K562 (cell line): ENCODE results near the gene PTPRM.

Experiments used
- CHD2 ChIP-seq: IDR thresholded peaks from 2 replicates; pipeline ENCODE4 v1.6.1; 2011; ENCODE audit warnings: low read depth, low read length
- CTCF ChIP-seq, 3 experiments: IDR thresholded peaks in 2 of 3; conservative IDR thresholded peaks in 1 of 3; 2 replicates each; pipeline ENCODE4 v1.5.1; 2011 to 2012; ENCODE audit warnings: low read length in 3 of 3, mild to moderate bottlenecking in 3 of 3, control low read depth in 2 of 3, improper control_type of control experiment in 1 of 3, inconsistent platforms in 1 of 3, low read depth in 1 of 3, mixed read lengths in 1 of 3, moderate library complexity in 1 of 3; ENCODE audit not compliant: insufficient read depth in 2 of 3
- DACH1 ChIP-seq: fragments of 450-650 bp; IDR thresholded peaks from 2 replicates; pipeline ENCODE4 v1.6.1; 2018; ENCODE audit not compliant: partially characterized antibody
- EGR1 ChIP-seq: fragments of 450-650 bp; conservative IDR thresholded peaks from 2 replicates; pipeline ENCODE4 v1.6.1; 2017; ENCODE audit warnings: mild to moderate bottlenecking
- ESRRA ChIP-seq: fragments of 450-650 bp; IDR thresholded peaks from 2 replicates; pipeline ENCODE4 v1.6.1; 2014; ENCODE audit warnings: low read depth, mild to moderate bottlenecking, moderate library complexity, borderline replicate concordance
- ETV1 ChIP-seq: fragments of 450-650 bp; conservative IDR thresholded peaks from 2 replicates; pipeline ENCODE4 v1.6.1; 2016; ENCODE audit warnings: missing genetic modification characterization, control low read depth, low read depth, missing compliant biosample characterization
- EZH2 ChIP-seq: IDR thresholded peaks from 2 replicates; pipeline ENCODE4 v1.6.1; 2012; ENCODE audit warnings: low read depth, mild to moderate bottlenecking, inconsistent platforms, low read length, borderline replicate concordance
- HNRNPUL1 ChIP-seq: fragments of 200-400 bp; formaldehyde crosslinking; IDR thresholded peaks from 2 replicates; pipeline ENCODE4 v1.6.1; 2017; ENCODE audit warnings: low read length
- POLR2A ChIP-seq: fragments of 450-650 bp; conservative IDR thresholded peaks from 2 replicates; pipeline ENCODE4 v1.6.1; 2016
- PRMT5 ChIP-seq: sonication (generic); formaldehyde crosslinking; IDR thresholded peaks from 2 replicates; pipeline ENCODE4 v1.5.0; 2020; ENCODE audit warnings: missing genetic modification reagents
- SRF ChIP-seq, 2 experiments: fragments of 250-450, 450-650 bp in 1 of 2; sonication (Bioruptor Pico) in 1 of 2; sonication (generic) in 1 of 2; formaldehyde crosslinking; IDR thresholded peaks; 2 replicates each; pipeline versions ENCODE4 v1.5.0 to v1.5.1; 2020 to 2022; ENCODE audit warnings: mild to moderate bottlenecking in 1 of 2, missing genetic modification reagents in 1 of 2
- ZNF76 ChIP-seq: fragments of 250-450 bp; sonication (Bioruptor Pico); IDR thresholded peaks from 2 replicates; pipeline ENCODE4 v1.4.0; 2020; ENCODE audit warnings: mild to moderate bottlenecking, moderate library complexity, borderline replicate concordance
- TF ChIP-seq, protein P1 (sequence below): fragments of 250-450 bp; sonication (Bioruptor Pico); IDR thresholded peaks from 2 replicates; pipeline ENCODE4 v1.8.0; 2021; ENCODE audit warnings: borderline replicate concordance, mild to moderate bottlenecking, moderate library complexity; ENCODE audit not compliant: poor library complexity, severe bottlenecking
- TF ChIP-seq, protein P2 (sequence below): sonication (generic); formaldehyde crosslinking; IDR thresholded peaks from 2 replicates; pipeline ENCODE4 v1.5.0; 2020; ENCODE audit warnings: missing genetic modification reagents

GRCh38 chr18:8065773-8066172 is 498.7 kb downstream of the PTPRM start:
- no peak for TF ChIP-seq SRF (CRISPR knock-in tag; IDR thresholded peaks at IDR 0.05)
- no peak for TF ChIP-seq CTCF (IDR thresholded peaks at IDR 0.05 in 2 of 3, conservative IDR thresholded peaks at IDR 0.05 in 1 of 3; ENCODE audit: insufficient read depth in 2 of 3, low read depth in 1 of 3, low read length in 3 of 3)
- no peak for TF ChIP-seq EZH2
- TF ChIP-seq EGR1, result no peak
- TF ChIP-seq HNRNPUL1, result no peak
- TF ChIP-seq, protein P1, sequence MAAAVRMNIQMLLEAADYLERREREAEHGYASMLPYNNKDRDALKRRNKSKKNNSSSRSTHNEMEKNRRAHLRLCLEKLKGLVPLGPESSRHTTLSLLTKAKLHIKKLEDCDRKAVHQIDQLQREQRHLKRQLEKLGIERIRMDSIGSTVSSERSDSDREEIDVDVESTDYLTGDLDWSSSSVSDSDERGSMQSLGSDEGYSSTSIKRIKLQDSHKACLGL (CRISPR knock-in tag), result no peak
- no peak for TF ChIP-seq DACH1
- TF ChIP-seq CHD2, result no peak
- TF ChIP-seq, protein P2, sequence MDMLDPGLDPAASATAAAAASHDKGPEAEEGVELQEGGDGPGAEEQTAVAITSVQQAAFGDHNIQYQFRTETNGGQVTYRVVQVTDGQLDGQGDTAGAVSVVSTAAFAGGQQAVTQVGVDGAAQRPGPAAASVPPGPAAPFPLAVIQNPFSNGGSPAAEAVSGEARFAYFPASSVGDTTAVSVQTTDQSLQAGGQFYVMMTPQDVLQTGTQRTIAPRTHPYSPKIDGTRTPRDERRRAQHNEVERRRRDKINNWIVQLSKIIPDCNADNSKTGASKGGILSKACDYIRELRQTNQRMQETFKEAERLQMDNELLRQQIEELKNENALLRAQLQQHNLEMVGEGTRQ, result no peak
- TF ChIP-seq POLR2A, result no peak
- no peak for TF ChIP-seq ETV1 (tag)
- TF ChIP-seq PRMT5 (CRISPR knock-in tag), result no peak
- TF ChIP-seq ESRRA, result no peak
- no peak for TF ChIP-seq ZNF76
